Mesothelial cell of epicardium (in vitro differentiated cells): Measurements from ENCODE around the gene RAB40A. TPM values are rescaled to one million over a fixed set of nuclear protein-coding genes. Genes with fewer than 3 reads are reported as not detected.
"Not testable (repeated sequence)": the region's sequence is repeated elsewhere in the genome, so short reads cannot be mapped to it uniquely, and the experiment has no call there.

Experiments
- DNase-seq, 2 experiments: peaks; one replicate each; pipeline ENCODE4 v3.0.0; 2021; ENCODE audit warnings: low spot score in 2 of 2; ENCODE audit not compliant: unreplicated experiment in 2 of 2
- H3K27ac Mint-ChIP-seq: 2 replicates; pipeline ENCODE4 v1.8.0; 2021; ENCODE audit warnings: mixed read lengths
- H3K27me3 Mint-ChIP-seq: 2 replicates; pipeline ENCODE4 v1.8.0; 2021; ENCODE audit warnings: low read depth, mixed read lengths
- H3K36me3 Mint-ChIP-seq: 2 replicates; pipeline ENCODE4 v1.8.0; 2021; ENCODE audit warnings: mixed read lengths
- H3K4me1 Mint-ChIP-seq: 2 replicates; pipeline ENCODE4 v1.8.0; 2021; ENCODE audit warnings: mixed read lengths
- H3K4me3 Mint-ChIP-seq: 2 replicates; pipeline ENCODE4 v1.8.0; 2021; ENCODE audit warnings: mild to moderate bottlenecking, moderate library complexity, mixed read lengths
- H3K9me3 Mint-ChIP-seq: 2 replicates; pipeline ENCODE4 v1.8.0; 2021; ENCODE audit warnings: mixed read lengths
- total RNA-seq: library from RNA; stranded (reverse); gene quantifications from 3 replicates; pipeline ENCODE4 v1.2.1, GENCODE V29; 2021
- TF ChIP-seq, protein P1 (sequence below): fragments of 200-600 bp; sonication (generic); IDR thresholded peaks from one replicate; pipeline ENCODE4 v1.5.0; 2021; ENCODE audit warnings: antibody characterized with exemption; ENCODE audit not compliant: unreplicated experiment

Gene RAB40A
- total RNA-seq, 1 donor from 2014 or later = 0.78 TPM

- peaks cover 14% of the 10 kb centered on the region for H3K9me3 Mint-ChIP-seq
- no peaks in the 10 kb centered on the region for H3K27me3 Mint-ChIP-seq
- TF ChIP-seq, protein P1, sequence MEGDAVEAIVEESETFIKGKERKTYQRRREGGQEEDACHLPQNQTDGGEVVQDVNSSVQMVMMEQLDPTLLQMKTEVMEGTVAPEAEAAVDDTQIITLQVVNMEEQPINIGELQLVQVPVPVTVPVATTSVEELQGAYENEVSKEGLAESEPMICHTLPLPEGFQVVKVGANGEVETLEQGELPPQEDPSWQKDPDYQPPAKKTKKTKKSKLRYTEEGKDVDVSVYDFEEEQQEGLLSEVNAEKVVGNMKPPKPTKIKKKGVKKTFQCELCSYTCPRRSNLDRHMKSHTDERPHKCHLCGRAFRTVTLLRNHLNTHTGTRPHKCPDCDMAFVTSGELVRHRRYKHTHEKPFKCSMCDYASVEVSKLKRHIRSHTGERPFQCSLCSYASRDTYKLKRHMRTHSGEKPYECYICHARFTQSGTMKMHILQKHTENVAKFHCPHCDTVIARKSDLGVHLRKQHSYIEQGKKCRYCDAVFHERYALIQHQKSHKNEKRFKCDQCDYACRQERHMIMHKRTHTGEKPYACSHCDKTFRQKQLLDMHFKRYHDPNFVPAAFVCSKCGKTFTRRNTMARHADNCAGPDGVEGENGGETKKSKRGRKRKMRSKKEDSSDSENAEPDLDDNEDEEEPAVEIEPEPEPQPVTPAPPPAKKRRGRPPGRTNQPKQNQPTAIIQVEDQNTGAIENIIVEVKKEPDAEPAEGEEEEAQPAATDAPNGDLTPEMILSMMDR = peak; percentile 50
- peaks cover 3% of the 10 kb centered on the region for H3K36me3 Mint-ChIP-seq
- H3K4me3 Mint-ChIP-seq = peak overlapping the region; percentile 60
- peak overlapping the region; percentile 60 for H3K27ac Mint-ChIP-seq
- peaks cover 10% of the 10 kb centered on the region for H3K4me1 Mint-ChIP-seq
- peak in 1 of 2 experiments; percentile 79 for DNase-seq
Measured at GRCh38 chrX:103464774-103465117, 54.5 kb downstream of the RAB40A start.

DNA sequence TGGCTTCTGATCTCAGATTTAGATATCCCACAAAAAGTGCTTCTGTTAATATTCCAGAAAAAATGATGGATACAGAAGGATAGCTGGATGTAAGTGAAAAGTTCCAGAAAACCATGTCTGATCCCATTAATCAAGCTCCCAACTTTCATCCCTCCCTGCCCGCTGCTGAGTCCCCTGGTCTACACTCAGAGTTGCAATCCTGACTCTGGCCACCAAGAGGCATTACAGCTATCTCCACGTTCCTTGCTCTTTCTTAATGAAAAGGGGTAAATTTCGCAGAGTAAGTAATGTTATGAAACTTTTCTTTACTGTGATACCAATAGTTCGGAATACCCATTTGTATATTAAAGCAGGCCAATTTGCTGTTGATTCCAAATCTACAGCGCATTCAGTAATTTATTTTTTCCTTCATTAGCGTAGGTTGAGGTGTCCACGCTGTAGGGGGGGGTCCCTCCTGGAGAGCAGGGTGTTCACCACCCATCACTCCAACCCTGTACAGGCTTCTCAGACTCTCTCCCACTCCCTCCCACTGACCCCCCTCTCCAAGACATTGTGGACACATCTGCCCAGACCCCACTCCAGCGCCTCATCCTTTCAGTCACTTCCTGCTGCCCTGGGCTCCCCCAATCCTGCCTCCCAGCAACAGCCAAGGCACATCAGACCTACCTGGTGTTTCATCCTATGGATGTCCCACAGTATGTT is 55.1 kb downstream of the RAB40A start:
- Mint-ChIP-seq H3K27me3 (no peaks in the 10 kb centered on the region), H3K36me3 (peaks cover 3% of the 10 kb centered on the region), H3K4me3 (peak overlapping the region; percentile 60), H3K27ac (peak overlapping the region; percentile 60), H3K9me3 (peaks cover 18% of the 10 kb centered on the region), H3K4me1 (peaks cover 10% of the 10 kb centered on the region)
- TF ChIP-seq, protein P1 = peak; percentile 8
- DNase-seq = no peak

DNA sequence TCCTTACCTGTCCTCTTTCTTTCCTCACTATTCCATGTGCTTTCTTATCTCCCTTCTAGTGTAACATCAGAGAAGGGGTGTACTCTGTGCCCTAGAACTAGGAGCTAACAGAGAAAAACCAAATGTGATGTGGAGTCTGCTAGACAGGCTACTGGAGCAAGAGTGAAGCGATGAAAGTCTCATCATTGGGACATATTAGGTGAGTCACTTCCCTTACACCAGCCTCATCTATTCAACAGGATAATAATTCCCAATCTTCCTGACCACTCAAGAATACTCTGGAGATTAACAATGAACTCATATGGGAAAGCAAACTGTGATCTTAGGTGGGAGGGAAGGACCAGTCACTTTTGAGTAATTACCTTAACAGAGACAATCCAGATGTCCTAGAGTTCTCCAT is 58.1 kb downstream of the RAB40A start:
- Mint-ChIP-seq H3K27ac (no peak overlapping the region), H3K36me3 (peaks cover 3% of the 10 kb centered on the region), H3K4me3 (no peak overlapping the region), H3K9me3 (peaks cover 27% of the 10 kb centered on the region), H3K4me1 (peaks cover 10% of the 10 kb centered on the region), H3K27me3 (no peaks in the 10 kb centered on the region)
- DNase-seq = no peak
- TF ChIP-seq, protein P1 = no peak

- not testable (repeated sequence) for H3K27me3 Mint-ChIP-seq, H3K4me1 Mint-ChIP-seq, H3K36me3 Mint-ChIP-seq, H3K27ac Mint-ChIP-seq, DNase-seq, H3K4me3 Mint-ChIP-seq
- peaks cover 27% of the 10 kb centered on the region for H3K9me3 Mint-ChIP-seq
Measured at GRCh38 chrX:103460001-103460755, 59.1 kb downstream of the RAB40A start.

GRCh38 chrX:103453655-103454054 is 65.6 kb downstream of the RAB40A start:
- H3K9me3 Mint-ChIP-seq = peaks cover 29% of the 10 kb centered on the region
- no peak overlapping the region for H3K4me3 Mint-ChIP-seq
- no peak overlapping the region for H3K27ac Mint-ChIP-seq
- TF ChIP-seq, protein P1 = no peak
- H3K27me3 Mint-ChIP-seq = no peaks in the 10 kb centered on the region
- H3K4me1 Mint-ChIP-seq = no peaks in the 10 kb centered on the region
- peaks cover 14% of the 10 kb centered on the region for H3K36me3 Mint-ChIP-seq
- no peak for DNase-seq

Other genes starting within 250 kb of the RAB40A start
- not detected in 3 replicates for gene TCEAL5, start 242.7 kb downstream of the RAB40A start, total RNA-seq
- gene BEX2, start 208.5 kb downstream of the RAB40A start, total RNA-seq = 29.0 to 29.8 TPM (median 29.8 TPM) in 3 replicates
- 16.6 to 21.4 TPM (median 20.2 TPM) in 3 replicates for gene TCEAL7, start 189.2 kb downstream of the RAB40A start, total RNA-seq
- 55.4 to 61.1 TPM (median 60.1 TPM) in 3 replicates for gene TCEAL9, start 163.0 kb downstream of the RAB40A start, total RNA-seq
- 304 to 314 TPM (median 307 TPM) in 3 replicates for gene BEX3, start 143.0 kb downstream of the RAB40A start, total RNA-seq
- 59.8 to 64.6 TPM (median 63.1 TPM) in 3 replicates for gene TCEAL4, start 66.0 kb upstream of the RAB40A start, total RNA-seq
- 11.9 to 13.0 TPM (median 11.9 TPM) in 3 replicates for gene TCEAL3, start 88.5 kb upstream of the RAB40A start, total RNA-seq
- gene TCEAL1, start 109.5 kb upstream of the RAB40A start, total RNA-seq = 17.1 to 18.8 TPM (median 18.7 TPM) in 3 replicates
- gene MORF4L2, start 167.2 kb upstream of the RAB40A start, total RNA-seq = 372 to 379 TPM (median 373 TPM) in 3 replicates
- gene TMEM31, start 191.4 kb upstream of the RAB40A start, total RNA-seq = 0.74 to 1.2 TPM (median 0.75 TPM) in 3 replicates